HG02885 (cell line): ENCODE data around the gene AJM1.
"Not testable (repeated sequence)": the region's sequence is repeated elsewhere in the genome, so short reads cannot be mapped to it uniquely, and the experiment has no call there.

Source experiments
- ATAC-seq: cut with Tn5 transposase; IDR thresholded peaks from one replicate; pipeline ENCODE4 v1.9.1; 2021; ENCODE audit warnings: mild to moderate bottlenecking; ENCODE audit not compliant: unreplicated experiment, poor library complexity

AJM1 gene

GRCh38 chr9:136842380-136842948, at the start of gene AJM1:
Gene AJM1 (plus strand): TSS chr9:136842478. CDS start chr9:136844415, 1,937 bp downstream.
- peak; percentile 68 for ATAC-seq

GRCh38 chr9:136793086-136793946, 49.0 kb upstream of the AJM1 start:
- ATAC-seq, result no peak

- ATAC-seq, result no peak
Observed at GRCh38 chr9:136794281-136794999, 47.8 kb upstream of the AJM1 start.

GRCh38 chr9:136795000-136795348, 47.3 kb upstream of the AJM1 start:
- no peak for ATAC-seq

- ATAC-seq, result no peak
Observed at GRCh38 chr9:136796238-136796774, 46.0 kb upstream of the AJM1 start, which contains the start of gene CCDC183. Gene CCDC183 (plus strand): TSS chr9:136796338. CDS start chr9:136796398, 60 bp downstream.

DNA sequence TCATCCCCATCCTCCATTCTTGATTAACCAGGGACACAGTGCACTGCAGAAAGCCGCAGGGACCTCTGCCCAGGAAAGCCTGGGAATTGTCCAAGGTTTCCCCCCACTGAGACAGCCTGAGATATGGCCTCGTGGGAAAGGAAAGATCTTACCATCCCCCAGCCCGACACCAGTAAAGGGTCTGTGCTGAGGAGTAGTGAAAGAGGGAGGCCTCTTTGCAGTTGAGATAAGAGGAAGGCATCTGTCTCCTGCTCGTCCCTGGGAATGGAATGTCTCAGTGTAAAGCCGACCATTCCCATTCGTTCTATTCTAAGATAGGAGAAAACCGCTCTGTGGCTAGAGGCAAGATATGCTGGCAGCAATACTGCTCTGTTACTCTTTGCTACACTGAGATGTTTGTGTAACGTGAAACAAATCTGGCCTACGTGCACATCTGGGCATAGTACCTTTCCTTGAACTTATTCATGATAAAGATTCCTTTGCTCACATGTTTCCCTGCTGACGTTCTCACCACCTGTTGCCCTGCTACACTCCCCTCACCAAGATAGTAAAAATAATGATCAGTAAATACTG, 45.4 kb upstream of the AJM1 start:
- ATAC-seq, result not testable (repeated sequence)

DNA sequence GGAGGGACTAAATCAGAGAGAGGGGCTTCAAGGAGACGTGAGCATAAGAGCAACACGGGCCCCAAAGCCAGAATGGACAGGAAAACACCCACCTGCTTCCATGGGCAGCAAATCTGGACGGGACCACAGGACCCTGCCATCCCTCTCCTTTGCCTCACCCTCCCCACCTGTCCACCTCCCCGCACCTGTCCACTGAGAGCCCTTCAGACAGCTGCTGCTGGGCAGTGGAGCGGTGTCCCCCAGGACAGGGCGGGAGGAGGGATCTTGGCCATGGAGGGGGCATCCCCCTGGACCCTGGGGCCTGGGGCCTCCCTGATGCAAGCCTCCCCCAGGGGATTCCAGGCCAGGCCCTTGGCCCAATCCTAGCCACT, 43.6 kb upstream of the AJM1 start:
- ATAC-seq, result no peak

DNA sequence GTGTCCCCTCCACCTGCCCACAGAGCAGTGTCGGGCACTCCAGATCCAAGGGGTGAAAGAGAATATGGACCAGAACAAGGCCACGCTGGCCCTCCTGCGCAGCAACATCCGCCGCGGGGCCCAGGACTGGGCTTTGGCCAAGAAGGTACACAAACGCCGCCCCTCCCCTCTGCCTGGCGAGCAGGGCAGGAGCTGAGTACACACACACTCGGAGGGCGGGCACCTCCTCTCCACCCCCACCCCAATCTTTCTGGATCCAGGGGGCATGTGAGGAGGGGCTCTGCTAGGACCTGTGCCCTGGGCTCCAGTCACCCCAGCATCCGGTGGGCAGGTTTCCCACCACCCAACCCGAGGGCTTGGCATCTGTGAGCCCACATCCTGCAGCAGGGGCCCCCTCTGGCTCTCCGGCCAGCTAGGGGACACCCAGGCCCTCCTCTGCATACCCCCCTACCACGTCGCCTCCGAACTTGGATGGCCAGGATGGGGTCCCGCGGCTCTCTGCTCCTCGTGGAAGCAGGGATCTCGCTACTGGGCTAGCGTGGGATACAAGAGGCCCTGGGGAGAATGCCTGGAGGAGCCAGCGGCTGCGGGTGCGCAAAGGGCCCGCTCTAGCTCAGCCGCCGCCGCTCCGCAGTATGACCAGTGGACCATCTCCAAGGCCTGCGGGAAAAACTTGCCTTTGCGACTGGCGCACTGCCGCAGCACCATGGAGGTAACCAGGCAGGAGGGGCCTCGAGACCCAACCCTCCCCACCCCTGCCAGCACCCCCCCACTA, 43.0 kb upstream of the AJM1 start:
- ATAC-seq, result no peak

DNA sequence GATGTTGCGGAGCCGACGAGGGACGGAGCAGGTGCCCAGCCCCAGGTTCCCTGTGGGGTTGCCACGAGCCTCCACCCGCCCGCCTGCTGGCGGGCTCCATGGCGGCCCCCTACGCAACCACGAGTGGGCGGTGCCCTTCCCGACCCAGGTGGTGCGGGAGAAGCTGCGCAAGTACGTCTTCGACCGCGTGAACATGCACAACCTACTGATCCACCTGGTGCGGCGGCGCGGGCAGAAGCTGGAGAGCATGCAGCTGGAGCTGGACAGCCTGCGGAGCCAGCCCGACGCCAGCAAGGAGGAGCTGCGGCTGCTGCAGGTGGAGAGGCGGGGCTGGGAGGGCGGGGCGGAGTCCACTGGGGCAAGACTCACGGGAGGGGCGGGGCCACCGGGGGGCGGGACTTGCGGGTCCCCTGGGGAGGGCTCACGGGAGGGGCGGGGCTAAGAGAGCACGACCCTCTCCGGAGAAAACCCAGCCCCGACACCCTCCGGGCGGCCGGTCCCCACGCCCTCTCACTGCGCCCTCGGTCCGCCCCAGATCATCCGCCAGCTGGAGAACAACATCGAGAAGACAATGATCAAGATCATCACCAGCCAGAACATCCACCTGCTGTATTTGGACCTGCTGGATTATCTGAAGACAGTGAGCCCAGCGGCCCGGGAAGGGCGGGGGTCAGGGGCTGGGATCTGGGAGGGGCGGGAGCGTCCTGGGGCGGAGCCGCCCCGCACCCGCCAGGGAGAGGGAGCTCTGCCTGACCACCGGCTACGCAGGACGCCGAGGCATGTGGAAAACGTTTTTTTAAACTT, 42.2 kb upstream of the AJM1 start:
- peak; percentile 62 for ATAC-seq

DNA sequence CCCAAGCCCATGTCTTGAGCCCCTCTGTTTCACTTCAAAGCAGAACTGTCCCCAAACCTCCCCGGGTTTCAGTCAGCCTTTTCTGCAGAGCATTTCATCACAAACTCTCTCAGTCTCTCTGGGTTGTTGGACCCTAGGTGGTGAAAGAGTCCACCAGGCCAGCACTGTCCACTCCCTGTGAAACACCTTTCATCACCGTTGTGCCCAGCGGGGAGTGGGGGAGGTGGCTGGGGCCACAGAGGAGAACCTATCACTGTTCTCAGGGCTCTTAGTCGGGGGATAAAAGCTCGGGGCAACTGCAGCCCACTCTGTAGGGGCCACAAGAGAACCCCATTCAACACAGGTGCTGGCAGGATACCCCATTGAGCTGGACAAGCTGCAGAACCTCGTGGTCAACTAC, 40.0 kb upstream of the AJM1 start:
- ATAC-seq, result no peak

DNA sequence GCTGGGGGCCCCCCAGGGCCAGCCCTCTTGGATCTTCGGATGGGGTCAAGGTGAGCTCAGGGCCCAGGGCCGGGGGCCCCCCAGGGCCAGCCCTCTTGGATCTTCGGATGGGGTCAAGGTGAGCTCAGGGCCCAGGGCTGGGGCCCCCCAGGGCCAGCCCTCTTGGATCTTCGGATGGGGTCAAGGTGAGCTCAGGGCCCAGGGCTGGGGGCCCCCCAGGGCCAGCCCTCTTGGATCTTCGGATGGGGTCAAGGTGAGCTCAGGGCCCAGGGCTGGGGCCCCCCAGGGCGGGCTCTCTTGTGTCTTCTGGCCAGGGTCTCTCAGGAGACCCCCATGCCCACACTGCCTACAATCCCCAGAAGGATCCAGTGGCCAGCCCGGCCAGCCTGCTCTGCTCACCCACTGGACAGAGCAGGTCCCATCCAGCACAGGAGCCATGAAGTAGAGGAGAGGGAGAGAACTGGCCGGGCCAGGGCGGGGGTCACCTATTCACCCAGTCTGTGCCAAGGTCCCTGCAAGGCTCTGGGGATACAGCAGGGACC, 39.2 kb upstream of the AJM1 start:
- ATAC-seq, result not testable (repeated sequence)

GRCh38 chr9:136803551-136804508, 38.4 kb upstream of the AJM1 start:
- ATAC-seq, result no peak

DNA sequence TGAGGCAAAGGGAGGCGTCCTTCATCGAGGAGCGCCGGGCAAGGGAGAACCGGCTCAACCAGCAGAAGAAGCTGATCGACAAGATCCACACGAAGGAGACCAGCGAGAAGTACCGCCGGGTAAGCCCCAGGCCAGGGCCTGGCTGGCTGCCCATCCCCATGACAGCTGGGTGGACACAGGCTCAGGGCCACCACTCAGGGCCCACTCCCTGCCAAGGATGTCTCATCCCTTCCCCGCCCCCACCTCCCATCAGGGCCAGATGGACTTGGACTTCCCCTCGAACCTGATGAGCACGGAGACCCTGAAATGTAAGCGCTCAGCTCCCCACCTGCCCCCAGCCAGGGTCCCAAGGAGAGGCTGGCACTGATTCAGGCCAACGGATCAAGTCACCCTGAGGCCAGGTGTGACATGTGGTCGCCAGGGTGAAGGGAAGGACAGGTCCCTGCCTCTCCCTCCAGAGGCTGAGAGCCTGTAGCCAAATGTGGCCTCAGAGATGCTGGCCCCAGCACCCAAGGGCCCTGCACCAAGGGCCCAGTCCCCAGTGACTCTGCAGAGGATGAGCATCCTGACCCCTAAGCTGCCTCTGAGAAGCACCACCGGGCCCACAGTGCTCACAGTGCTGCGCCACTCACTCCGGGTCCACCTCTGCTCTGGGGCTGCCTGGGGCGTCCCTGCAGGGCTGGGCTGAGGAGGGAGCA, 37.6 kb upstream of the AJM1 start:
- no peak for ATAC-seq

DNA sequence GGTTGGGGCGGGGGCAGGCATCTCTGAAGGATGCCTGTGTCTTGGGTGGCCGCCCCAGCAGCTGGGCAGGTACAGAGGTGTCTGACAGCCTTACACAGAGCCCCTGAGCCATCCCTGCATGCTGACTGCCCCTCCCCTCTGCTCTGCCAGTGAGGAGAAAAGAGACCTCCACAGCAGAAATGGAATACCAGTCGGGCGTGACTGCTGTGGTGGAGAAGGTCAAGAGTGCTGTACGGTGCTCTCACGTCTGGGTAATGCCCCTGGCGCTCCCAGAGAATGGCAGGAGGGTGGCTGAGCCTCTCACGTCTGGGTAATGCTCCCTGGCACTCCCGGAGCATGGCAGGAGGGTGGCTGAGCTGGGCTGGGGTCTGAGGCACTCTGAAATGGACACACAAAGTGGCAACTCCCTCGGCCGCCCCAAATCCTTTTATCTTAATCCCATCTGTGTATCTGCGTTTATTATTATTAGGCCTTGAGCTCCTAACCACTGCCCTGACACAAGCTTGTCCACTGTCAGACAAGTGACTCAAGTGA, 37.0 kb upstream of the AJM1 start:
- ATAC-seq, result no peak

DNA sequence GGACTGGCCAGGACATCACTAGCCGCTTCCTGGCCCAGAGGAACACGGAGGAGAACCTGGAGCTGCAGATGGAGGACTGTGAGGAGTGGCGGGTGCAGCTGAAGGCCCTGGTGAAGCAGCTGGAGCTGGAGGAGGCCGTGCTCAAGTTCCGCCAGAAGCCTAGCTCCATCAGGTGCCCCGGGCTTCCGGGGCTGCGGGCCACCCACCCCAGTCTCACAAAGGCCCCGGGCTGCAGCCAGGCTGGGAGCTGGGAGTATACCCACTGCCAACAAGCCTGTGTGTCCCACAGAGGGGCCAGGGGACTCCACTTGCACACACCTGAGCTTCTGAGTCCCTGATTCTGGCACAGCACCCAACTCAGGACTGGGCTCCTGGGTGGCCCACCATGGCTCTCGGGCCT, 36.2 kb upstream of the AJM1 start:
- ATAC-seq, result no peak

- no peak for ATAC-seq
Observed at GRCh38 chr9:136806631-136807201, 35.6 kb upstream of the AJM1 start.
